Measurements from ENCODE around the gene ELK4. TPM values are rescaled to one million over a fixed set of nuclear protein-coding genes. Genes with fewer than 3 reads are reported as not detected.

The ELK4 gene
- total and polyA plus RNA-seq, 7 donors, result 2.4 to 21.0 (median 18.6) TPM

DNA sequence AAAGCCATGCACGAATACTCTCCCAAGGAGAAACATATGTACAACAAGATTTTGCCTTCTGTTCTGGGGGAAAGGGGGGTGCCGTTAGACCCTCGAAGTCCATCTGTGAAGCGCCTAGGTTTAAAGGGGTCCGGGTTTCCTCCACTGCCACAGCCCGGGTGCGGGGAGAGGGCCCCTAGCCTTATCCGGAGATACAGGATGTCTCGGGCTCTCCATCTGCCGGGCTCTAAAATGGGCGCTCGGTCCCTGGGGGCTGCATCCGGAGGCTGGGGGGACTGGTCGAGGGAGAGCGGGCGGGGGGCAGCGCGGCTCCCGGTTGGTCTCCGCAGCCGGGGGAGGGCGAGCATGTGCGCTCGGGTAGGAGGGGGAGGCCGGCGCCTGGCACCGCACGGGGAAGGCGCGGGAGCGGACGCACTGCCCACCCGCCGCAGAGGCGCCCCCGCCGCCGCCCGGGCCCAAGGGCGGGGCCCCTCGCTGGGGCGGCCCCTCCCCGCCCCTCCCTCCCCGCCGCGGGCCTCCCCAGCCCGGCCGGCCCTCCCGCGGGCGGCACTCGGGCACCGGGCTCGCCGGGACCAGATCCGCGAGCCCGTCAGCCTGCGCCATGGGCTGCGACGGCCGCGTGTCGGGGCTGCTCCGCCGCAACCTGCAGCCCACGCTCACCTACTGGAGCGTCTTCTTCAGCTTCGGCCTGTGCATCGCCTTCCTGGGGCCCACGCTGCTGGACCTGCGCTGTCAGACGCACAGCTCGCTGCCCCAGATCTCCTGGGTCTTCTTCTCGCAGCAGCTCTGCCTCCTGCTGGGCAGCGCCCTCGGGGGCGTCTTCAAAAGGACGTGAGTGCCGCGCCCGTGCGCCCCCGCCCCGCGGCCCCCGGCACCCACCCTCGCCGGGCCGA lies 63.1 kb downstream of the ELK4 start:
- Histone ChIP-seq H3K27ac (no peak overlapping the region), H3K4me3 (peak overlapping the region in 3 of 4 donors; percentile 33 to 40 (median 38)), H3K27me3 (peaks cover 19 to 49% (median 35%) of the 10 kb centered on the region in 3 donors), H3K36me3 (no peaks in the 10 kb centered on the region), H3K9me3 (no peaks in the 10 kb centered on the region), H3K4me1 (peaks cover 0 to 15% (median 13%) of the 10 kb centered on the region in 4 donors)
- peak; percentile 66 for DNase-seq
- intact Hi-C loops (cut with DNase I), result no loop called here
- 4 to 5% methylated on average over 90 of the region's 90 CpGs for WGBS, 2 donors
- TF ChIP-seq EP300 (IDR thresholded peaks at IDR 0.05), result no peak
- TF ChIP-seq POLR2AphosphoS5 (IDR thresholded peaks at IDR 0.05), result no peak
- TF ChIP-seq POLR2A (IDR thresholded peaks at IDR 0.05), result no peak
- TF ChIP-seq, protein P1, sequence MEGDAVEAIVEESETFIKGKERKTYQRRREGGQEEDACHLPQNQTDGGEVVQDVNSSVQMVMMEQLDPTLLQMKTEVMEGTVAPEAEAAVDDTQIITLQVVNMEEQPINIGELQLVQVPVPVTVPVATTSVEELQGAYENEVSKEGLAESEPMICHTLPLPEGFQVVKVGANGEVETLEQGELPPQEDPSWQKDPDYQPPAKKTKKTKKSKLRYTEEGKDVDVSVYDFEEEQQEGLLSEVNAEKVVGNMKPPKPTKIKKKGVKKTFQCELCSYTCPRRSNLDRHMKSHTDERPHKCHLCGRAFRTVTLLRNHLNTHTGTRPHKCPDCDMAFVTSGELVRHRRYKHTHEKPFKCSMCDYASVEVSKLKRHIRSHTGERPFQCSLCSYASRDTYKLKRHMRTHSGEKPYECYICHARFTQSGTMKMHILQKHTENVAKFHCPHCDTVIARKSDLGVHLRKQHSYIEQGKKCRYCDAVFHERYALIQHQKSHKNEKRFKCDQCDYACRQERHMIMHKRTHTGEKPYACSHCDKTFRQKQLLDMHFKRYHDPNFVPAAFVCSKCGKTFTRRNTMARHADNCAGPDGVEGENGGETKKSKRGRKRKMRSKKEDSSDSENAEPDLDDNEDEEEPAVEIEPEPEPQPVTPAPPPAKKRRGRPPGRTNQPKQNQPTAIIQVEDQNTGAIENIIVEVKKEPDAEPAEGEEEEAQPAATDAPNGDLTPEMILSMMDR (IDR thresholded peaks at IDR 0.05), result no peak

DNA sequence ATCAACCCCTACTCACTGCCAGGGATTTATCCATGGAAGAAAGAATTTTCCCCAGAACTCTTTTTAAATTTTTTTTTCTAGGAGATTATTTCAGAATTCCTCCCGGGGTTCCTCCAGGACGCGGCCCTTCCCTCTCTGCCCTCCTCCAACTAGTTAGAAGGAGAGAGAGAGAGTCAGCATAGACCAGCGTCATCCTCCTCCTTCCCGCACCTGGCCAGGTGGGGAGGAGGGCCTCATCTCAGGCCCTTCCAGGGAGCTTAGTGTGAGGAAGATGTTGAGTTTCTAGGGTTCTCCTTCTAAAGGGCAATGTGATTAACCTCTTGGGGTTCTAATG lies 63.7 kb downstream of the ELK4 start:
- peaks cover 19 to 49% (median 35%) of the 10 kb centered on the region in 3 donors for H3K27me3 ChIP-seq
- H3K4me3 ChIP-seq, result peak overlapping the region in 1 of 4 donors; percentile 33
- H3K4me1 ChIP-seq, result peaks cover 0 to 15% (median 13%) of the 10 kb centered on the region in 4 donors
- no peaks in the 10 kb centered on the region for H3K36me3 ChIP-seq
- H3K27ac ChIP-seq, result no peak overlapping the region
- peak; percentile 13 for DNase-seq
- H3K9me3 ChIP-seq, result no peaks in the 10 kb centered on the region
- WGBS, 2 donors, result 53 to 63% methylated on average over 5 of the region's 5 CpGs
- intact Hi-C loops (cut with DNase I), result no loop called here
- TF ChIP-seq EP300 (IDR thresholded peaks at IDR 0.05) (no peak), POLR2A (IDR thresholded peaks at IDR 0.05) (no peak), POLR2AphosphoS5 (IDR thresholded peaks at IDR 0.05) (no peak)
- TF ChIP-seq, protein P1 (IDR thresholded peaks at IDR 0.05), result no peak

DNA sequence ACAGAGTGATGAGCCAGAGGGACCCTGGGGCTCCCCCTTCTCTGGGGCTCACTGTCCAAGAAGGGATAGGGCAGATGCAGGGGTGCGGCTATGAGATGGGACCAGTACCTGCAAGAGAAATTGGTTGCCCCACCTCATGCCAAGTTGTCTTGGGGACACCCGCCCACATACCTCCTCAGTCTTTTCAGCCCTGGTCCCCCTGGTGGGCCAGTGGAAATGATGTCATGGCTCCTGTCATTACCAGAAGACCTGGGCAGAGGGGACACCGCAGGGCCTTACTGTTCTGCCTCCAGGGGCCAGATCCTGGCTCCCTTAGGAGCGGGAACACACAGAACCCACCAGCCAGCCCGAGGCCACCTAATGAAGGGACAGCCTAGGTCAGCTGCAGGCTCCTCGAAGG lies 64.1 kb downstream of the ELK4 start:
- peak; percentile 55 for DNase-seq
- Histone ChIP-seq H3K27ac (no peak overlapping the region), H3K27me3 (peaks cover 19 to 46% (median 35%) of the 10 kb centered on the region in 3 donors), H3K4me3 (no peak overlapping the region), H3K36me3 (no peaks in the 10 kb centered on the region), H3K9me3 (no peaks in the 10 kb centered on the region), H3K4me1 (peaks cover 0 to 15% (median 13%) of the 10 kb centered on the region in 4 donors)
- 91 to 92% methylated on average over 6 of the region's 6 CpGs for WGBS, 2 donors
- TF ChIP-seq EP300 (IDR thresholded peaks at IDR 0.05) (no peak), POLR2A (IDR thresholded peaks at IDR 0.05) (no peak), POLR2AphosphoS5 (IDR thresholded peaks at IDR 0.05) (no peak)
- intact Hi-C loops (cut with DNase I), result no loop called here

DNA sequence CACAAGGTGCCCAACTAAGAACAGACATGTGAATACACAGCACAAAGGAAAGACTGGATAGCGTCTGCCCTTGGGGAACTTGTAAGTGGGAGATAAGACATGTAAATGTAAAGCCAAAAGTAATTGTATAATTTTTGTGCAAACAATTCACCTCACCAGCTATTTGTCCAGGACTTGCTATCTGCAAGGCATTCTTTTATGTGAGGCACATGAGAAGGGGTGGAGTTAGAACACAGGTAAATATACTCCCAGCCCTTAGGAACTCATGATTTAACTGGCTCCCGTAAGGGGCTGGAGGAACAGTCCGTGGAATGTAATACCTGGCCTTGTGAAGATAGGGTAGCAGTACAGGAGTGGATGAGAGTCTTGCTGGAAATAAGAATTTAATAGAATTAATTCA lies 66.0 kb downstream of the ELK4 start:
- intact Hi-C loops (cut with DNase I), result no loop called here
- 12 to 58% methylated on average over 3 of the region's 3 CpGs for WGBS, 2 donors
- TF ChIP-seq POLR2A (IDR thresholded peaks at IDR 0.05) (no peak), EP300 (IDR thresholded peaks at IDR 0.05) (no peak), POLR2AphosphoS5 (IDR thresholded peaks at IDR 0.05) (no peak)
- TF ChIP-seq, protein P1 (IDR thresholded peaks at IDR 0.05), result no peak
- Histone ChIP-seq H3K27ac (no peak overlapping the region), H3K9me3 (peaks cover 0 to 4% (median 3%) of the 10 kb centered on the region in 4 donors), H3K4me3 (no peak overlapping the region), H3K4me1 (peaks cover 0 to 15% (median 13%) of the 10 kb centered on the region in 4 donors), H3K36me3 (no peaks in the 10 kb centered on the region), H3K27me3 (peaks cover 19 to 44% (median 35%) of the 10 kb centered on the region in 3 donors)
- peak; percentile 6 for DNase-seq

DNA sequence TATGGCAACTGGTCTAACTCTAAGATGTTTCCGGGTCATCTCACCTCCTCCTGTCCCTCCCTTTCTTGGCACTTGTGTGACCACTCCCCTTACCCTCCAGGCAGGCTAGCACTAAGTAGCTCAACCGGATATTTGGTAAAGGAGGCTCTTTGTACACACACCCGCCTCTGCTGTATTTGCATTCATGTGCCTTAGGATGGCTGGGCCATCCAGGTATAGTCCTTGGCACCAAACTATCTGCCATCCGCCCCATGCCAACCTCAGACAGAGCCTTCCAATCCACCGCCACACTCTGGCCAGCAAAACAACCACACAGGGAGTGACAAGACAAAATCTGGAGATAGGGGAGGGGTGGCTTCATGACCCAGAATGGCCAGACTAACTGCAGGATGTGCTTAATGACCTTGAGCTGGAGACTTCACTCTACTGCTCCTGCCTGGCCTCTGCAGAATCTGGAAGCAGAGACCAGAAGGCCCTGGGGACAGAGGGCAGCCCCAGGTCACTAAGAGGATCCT lies 67.8 kb downstream of the ELK4 start:
- Histone ChIP-seq H3K9me3 (peaks cover 0 to 5% (median 3%) of the 10 kb centered on the region in 4 donors), H3K36me3 (no peaks in the 10 kb centered on the region), H3K27ac (no peak overlapping the region), H3K27me3 (peaks cover 9 to 30% (median 21%) of the 10 kb centered on the region in 3 donors), H3K4me3 (no peak overlapping the region), H3K4me1 (peaks cover 0 to 9% (median 6%) of the 10 kb centered on the region in 4 donors)
- intact Hi-C loops (cut with DNase I), result no loop called here
- WGBS, 2 donors, result 18 to 47% methylated on average over 5 of the region's 5 CpGs
- TF ChIP-seq POLR2AphosphoS5 (IDR thresholded peaks at IDR 0.05) (no peak), POLR2A (IDR thresholded peaks at IDR 0.05) (no peak), EP300 (IDR thresholded peaks at IDR 0.05) (no peak)
- TF ChIP-seq, protein P1 (IDR thresholded peaks at IDR 0.05), result no peak
- peak; percentile 46 for DNase-seq

Measured in sigmoid colon (tissue), 7 donors.